Vagina (tissue), 2 donors: ENCODE data around the gene EVPL.

Experiments
- CTCF ChIP-seq, 3 experiments: fragments of 450-650 bp in 2 of 3; fragments of 200-600 bp in 1 of 3; sonication (generic) in 1 of 3; IDR thresholded peaks; one replicate each; pipeline ENCODE4 v1.5.1; 2017 to 2019; ENCODE audit warnings: antibody characterized with exemption in 3 of 3, mild to moderate bottlenecking in 2 of 3, moderate library complexity in 2 of 3
- POLR2A ChIP-seq, 2 donors: fragments of 450-650 bp; IDR thresholded peaks; one replicate each; pipeline ENCODE4 v1.6.1; 2017; ENCODE audit warnings: antibody characterized with exemption in 2 of 2, mild to moderate bottlenecking in 2 of 2, moderate library complexity in 2 of 2
- POLR2AphosphoS5 ChIP-seq, 2 donors: sonication (generic); formaldehyde crosslinking; IDR thresholded peaks; one replicate each; pipeline ENCODE4 v1.9.0; 2017; ENCODE audit warnings: antibody characterized with exemption in 2 of 2, mild to moderate bottlenecking in 2 of 2, low read depth in 1 of 2; ENCODE audit not compliant: insufficient read depth in 1 of 2

GRCh38 chr17:76000016-76000754, 26.9 kb downstream of the EVPL start:
- TF ChIP-seq POLR2A (IDR thresholded peaks at IDR 0.05): no peak
- peak in 2 of 3 experiments; percentile 9 to 23 for TF ChIP-seq CTCF (IDR thresholded peaks at IDR 0.05)
- TF ChIP-seq POLR2AphosphoS5 (IDR thresholded peaks at IDR 0.05; ENCODE audit: insufficient read depth in 1 of 2, low read depth in 1 of 2): no peak
